GM21786 (cell line): Measurements from ENCODE around the gene ANKRD2.

Experiments
- ATAC-seq: cut with Tn5 transposase; IDR thresholded peaks from one replicate; pipeline ENCODE4 v1.9.1; 2021; ENCODE audit not compliant: unreplicated experiment

ANKRD2 gene

DNA sequence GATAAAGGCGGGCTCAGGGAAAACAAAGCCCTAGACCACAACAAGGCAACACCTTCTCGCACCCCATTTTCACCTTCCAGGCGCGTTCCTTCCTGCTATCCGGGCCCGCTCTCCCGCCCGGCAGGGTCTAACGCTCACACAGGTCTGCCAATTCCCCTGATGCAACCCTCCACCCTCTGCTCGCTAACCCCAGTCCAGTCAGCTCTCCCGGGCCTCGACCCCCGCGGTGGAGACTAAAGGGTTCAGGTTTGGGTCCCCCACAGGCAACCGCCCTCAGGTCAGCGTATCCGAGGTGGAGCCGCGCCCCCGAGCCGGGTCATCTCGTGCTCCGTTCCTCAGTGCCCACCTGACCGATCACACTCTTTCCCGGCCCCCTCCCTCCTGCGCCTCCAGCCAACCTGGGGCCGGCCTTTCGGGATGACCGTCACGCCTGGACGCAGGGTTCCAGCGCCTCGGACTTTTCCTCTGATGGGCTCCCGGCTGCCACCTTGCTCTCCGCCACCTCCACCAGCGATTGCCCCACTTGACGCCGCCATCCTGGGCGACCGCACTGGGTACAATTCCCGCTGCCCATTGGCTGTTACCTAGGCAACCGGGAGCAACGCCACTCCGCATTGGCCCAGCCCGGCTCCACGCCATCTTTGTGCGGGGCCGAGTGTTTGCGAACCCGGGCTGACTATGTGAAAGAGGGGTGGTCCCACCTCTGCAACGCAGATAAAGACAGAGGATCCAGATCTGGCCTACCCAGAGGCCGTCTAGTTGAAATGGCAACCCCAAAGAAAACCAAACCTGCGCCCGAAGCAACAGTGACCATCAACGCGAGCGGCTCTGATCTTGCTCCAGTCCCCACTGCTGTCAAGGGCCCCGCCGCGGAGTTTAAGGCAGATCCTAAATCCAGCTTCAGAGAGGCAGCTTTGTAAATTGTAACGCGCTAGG is 60.6 kb downstream of the ANKRD2 start, which contains the start of gene MORN4:
TSS of gene MORN4 (minus strand) at position 552 of the 936 bp plus-strand sequence. CDS start 13,847 bp downstream, outside the sequence.
- ATAC-seq: peak; percentile 98
